GM06990 (cell line): ENCODE results near the gene FANCF.
A peak's percentile ranks its signal among the peaks of the same experiment; 100 is the strongest.

ENCODE experiments used
- DNase-seq: peaks from one replicate; pipeline ENCODE4 v3.0.0-alpha.2; 2011; ENCODE audit not compliant: insufficient read length; ENCODE audit errors: extremely low read depth
- H3K27me3 ChIP-seq: replicated peaks from 2 replicates; pipeline ENCODE4 v1.6.0; 2011; ENCODE audit warnings: low read length; ENCODE audit not compliant: control insufficient read depth, insufficient read depth
- H3K36me3 ChIP-seq: 2 replicates; pipeline ENCODE4 v1.5.1; 2011; ENCODE audit warnings: low read length; ENCODE audit not compliant: control insufficient read depth, insufficient read depth
- H3K4me3 ChIP-seq: replicated peaks from 2 replicates; pipeline ENCODE4 v1.5.1; 2011; ENCODE audit warnings: low read depth, mild to moderate bottlenecking, control low read depth, low read length
- TF ChIP-seq, protein P1 (sequence below): IDR thresholded peaks from 2 replicates; pipeline ENCODE4 v1.5.1; 2011; ENCODE audit warnings: low read length, control low read depth, mild to moderate bottlenecking, inconsistent platforms; ENCODE audit not compliant: insufficient read depth, poor library complexity, severe bottlenecking

The FANCF gene

DNA sequence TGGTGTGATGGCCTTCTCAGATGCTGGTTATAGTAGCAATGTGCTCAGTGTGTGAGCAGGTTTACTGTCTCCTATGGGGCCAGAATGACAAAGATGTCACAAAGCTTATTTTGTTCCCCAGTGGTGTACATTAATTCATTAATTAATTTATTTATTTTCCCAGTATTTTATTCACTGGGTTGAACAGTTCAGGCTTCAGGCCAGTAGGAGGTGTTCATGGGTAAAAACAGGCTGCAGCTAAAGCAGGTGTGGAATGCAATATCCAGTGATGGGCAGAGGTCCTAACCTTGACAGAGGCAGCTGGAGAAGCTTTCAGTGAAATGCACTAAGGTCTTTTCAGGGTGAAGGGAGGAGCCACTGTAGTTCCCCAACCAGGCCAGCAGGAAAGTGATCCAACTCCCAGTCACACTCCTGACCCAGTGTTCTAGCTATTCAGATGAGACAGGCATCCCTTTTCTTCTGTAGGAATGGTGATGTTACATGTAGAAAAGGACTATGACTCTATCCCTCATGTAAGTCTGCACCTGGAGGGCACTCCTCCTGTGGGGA lies 7.8 kb upstream of the FANCF start:
- TF ChIP-seq, protein P1, sequence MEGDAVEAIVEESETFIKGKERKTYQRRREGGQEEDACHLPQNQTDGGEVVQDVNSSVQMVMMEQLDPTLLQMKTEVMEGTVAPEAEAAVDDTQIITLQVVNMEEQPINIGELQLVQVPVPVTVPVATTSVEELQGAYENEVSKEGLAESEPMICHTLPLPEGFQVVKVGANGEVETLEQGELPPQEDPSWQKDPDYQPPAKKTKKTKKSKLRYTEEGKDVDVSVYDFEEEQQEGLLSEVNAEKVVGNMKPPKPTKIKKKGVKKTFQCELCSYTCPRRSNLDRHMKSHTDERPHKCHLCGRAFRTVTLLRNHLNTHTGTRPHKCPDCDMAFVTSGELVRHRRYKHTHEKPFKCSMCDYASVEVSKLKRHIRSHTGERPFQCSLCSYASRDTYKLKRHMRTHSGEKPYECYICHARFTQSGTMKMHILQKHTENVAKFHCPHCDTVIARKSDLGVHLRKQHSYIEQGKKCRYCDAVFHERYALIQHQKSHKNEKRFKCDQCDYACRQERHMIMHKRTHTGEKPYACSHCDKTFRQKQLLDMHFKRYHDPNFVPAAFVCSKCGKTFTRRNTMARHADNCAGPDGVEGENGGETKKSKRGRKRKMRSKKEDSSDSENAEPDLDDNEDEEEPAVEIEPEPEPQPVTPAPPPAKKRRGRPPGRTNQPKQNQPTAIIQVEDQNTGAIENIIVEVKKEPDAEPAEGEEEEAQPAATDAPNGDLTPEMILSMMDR = no peak
- H3K4me3 ChIP-seq = no peak overlapping the region
- H3K36me3 ChIP-seq = no peaks in the 10 kb centered on the region; the same call in 1 of the 2 replicates
- H3K27me3 ChIP-seq = no peaks in the 10 kb centered on the region
- no peak for DNase-seq

DNA sequence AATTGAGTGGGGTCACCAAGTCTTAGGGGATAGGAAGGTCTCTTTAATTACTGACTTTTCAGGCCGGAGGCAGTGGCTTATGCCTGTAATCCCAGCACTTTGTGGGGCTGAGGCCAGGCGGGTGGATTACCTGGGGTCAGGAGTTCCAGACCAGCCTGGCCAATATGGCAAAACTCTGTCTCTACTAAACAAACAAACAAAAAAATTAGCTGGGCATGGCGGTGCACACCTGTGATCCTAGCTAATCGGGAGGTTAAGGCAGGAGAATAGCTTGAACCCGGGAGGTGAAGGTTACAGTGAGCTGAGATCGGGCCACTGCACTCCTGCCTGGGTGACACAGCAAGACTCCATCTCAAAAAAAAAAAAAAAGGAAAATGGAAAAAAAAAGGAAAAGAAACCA lies 1.8 kb upstream of the FANCF start:
- TF ChIP-seq, protein P1 = no peak
- Histone ChIP-seq H3K4me3 (no peak overlapping the region), H3K27me3 (no peaks in the 10 kb centered on the region), H3K36me3 (no peaks in the 10 kb centered on the region)
- DNase-seq = no peak

DNA sequence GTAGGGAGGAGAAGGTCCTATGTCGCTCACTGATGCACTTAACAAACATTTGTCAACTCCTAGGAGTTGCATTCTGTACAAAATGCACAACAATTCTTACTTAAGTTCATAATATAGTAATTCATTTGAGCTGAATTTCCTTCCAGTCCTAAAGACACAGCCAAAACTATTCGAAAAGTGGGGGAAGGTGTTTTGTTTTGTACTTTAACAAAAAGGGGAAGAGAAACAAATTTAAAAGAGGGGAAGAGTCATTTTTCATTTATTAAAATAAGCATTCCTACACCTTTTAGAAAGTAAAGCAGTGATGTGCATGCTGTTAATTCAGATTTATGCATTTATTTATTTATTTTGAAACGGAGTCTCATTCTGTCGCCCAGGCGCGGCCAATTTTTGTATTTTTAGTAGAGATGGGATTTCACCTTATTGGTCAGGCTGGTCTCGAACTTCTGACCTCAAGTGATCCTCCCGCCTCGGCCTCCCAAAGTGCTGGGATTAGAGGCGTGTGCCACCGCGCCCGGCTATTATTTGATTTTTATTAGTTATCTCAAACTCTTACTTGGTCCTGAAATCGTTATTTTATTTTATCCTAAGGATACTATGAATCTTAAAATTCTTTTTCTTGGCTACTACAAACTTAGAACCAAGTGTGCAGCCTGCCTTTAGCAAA lies 1.1 kb upstream of the FANCF start:
- DNase-seq = no peak

DNA sequence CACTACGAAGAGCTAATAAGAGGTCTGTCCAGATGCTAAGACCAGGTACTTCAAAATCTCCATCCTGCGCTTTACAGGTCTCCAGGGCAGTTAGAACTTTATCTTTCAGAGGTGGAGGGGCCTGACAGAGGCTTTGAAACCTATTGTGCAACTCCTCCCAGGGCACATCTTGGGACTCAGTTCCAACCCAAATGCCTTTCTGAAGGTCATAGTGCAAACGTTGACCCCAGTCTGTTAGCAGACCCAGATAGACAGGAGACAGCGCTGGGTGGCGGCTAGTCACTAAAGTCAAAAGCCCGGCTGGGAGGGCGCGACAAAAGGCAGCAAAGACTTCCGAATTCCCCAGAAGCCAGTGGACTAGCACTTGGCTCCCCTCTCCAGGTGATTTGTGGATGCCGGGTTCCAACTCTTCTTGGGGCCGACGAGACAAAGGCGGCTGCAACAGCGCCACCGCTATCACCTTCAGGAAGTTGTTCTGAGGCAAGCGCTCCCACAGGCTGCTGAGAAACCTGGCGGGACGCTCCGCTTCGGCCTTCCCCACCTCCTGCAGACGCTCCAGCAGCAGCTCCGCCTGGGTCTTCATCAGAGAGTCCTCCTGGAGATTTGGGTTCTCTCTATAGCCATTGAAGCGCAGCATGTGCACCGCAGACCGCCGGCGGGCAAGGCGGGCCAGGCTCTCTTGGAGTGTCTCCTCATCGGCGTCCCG lies 728 bp downstream of the FANCF start:
- H3K4me3 ChIP-seq = peak overlapping the region; percentile 79
- H3K36me3 ChIP-seq = no peaks in the 10 kb centered on the region
- H3K27me3 ChIP-seq = no peaks in the 10 kb centered on the region
- TF ChIP-seq, protein P1 = peak; percentile 67
- no peak for DNase-seq

More for the DNA sequence above, 1.1 kb upstream of the FANCF start:
- TF ChIP-seq, protein P1 = no peak
- Histone ChIP-seq H3K36me3 (no peaks in the 10 kb centered on the region), H3K4me3 (peak overlapping the region; percentile 79), H3K27me3 (no peaks in the 10 kb centered on the region)

DNA sequence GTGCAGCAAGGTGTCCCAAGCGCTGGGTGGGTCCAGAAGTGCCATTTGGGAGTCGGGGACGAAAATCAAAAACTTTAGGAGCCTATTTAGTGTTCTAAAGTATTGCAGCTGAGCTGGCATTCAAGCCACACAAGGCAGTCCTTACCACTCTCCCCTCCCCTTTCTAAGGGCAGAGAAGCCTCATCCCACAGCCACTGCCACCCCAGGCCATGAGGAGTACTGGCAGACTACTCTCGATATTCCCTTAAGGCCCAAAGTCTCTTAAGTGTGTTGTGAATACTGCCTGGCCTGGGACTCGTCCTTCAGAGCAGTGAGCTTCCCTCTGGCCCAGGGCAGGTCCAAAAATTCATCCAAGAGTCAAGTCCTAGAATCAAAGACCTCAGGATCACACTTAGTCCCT lies 7.8 kb downstream of the FANCF start:
- TF ChIP-seq, protein P1 = no peak
- no peak overlapping the region for H3K4me3 ChIP-seq
- H3K27me3 ChIP-seq = no peaks in the 10 kb centered on the region
- no peaks in the 10 kb centered on the region for H3K36me3 ChIP-seq
- no peak for DNase-seq
